OCI-LY1 (cell line): ENCODE measurements around the gene TMEM107.

Experiments
- H2AFZ ChIP-seq: fragments of 200-600 bp; sonication (generic), shearing (Covaris generic); 2 replicates; pipeline ENCODE4 v1.6.0; 2014; ENCODE audit warnings: antibody characterized with exemption, mild to moderate bottlenecking, low read length
- H3F3A ChIP-seq: fragments of 200-600 bp; sonication (generic), shearing (Covaris generic); 2 replicates; pipeline ENCODE4 v1.6.0; 2014; ENCODE audit warnings: mild to moderate bottlenecking, antibody characterized with exemption, low read length, moderate library complexity; ENCODE audit not compliant: insufficient read depth
- H3K27ac ChIP-seq: fragments of 200-600 bp; sonication (generic); 2 replicates; pipeline ENCODE4 v1.5.1; 2014; ENCODE audit warnings: low read length, mixed run types, mild to moderate bottlenecking, low read depth; ENCODE audit not compliant: poor library complexity, severe bottlenecking
- H3K27me3 ChIP-seq: fragments of 200-600 bp; sonication (generic); 2 replicates; pipeline ENCODE4 v1.6.0; 2014; ENCODE audit warnings: antibody characterized with exemption, mild to moderate bottlenecking, low read length, moderate library complexity; ENCODE audit not compliant: insufficient read depth
- H3K36me3 ChIP-seq: fragments of 200-600 bp; sonication (generic); 2 replicates; pipeline ENCODE4 v1.6.1; 2014; ENCODE audit warnings: mild to moderate bottlenecking, antibody characterized with exemption, low read length, moderate library complexity, mixed read lengths; ENCODE audit not compliant: insufficient read depth
- H3K4me1 ChIP-seq: fragments of 200-600 bp; sonication (generic); 2 replicates; pipeline ENCODE4 v1.5.1; 2014; ENCODE audit warnings: mild to moderate bottlenecking, low read length, moderate library complexity; ENCODE audit not compliant: insufficient read depth, severe bottlenecking
- H3K4me2 ChIP-seq: fragments of 200-600 bp; sonication (generic), shearing (Covaris generic); 2 replicates; pipeline ENCODE4 v1.6.1; 2014; ENCODE audit warnings: low read length
- H3K4me3 ChIP-seq: fragments of 200-600 bp; sonication (generic); 2 replicates; pipeline ENCODE4 v1.5.1; 2014; ENCODE audit warnings: low read length, low read depth, mild to moderate bottlenecking, mixed read lengths; ENCODE audit not compliant: poor library complexity, severe bottlenecking
- H3K79me2 ChIP-seq: fragments of 200-600 bp; shearing (Covaris generic); 2 replicates; pipeline ENCODE4 v1.6.1; 2016; ENCODE audit warnings: mixed run types, low read length, mixed read lengths; ENCODE audit not compliant: insufficient read depth
- H3K9ac ChIP-seq: fragments of 200-600 bp; sonication (generic), shearing (Covaris generic); 2 replicates; pipeline ENCODE4 v1.6.1; 2014; ENCODE audit warnings: mild to moderate bottlenecking, low read length, mixed read lengths
- H3K9me2 ChIP-seq: fragments of 200-600 bp; sonication (generic), shearing (Covaris generic); 2 replicates; pipeline ENCODE4 v1.6.1; 2014; ENCODE audit warnings: low read depth, mild to moderate bottlenecking, low read length, mixed read lengths
- H3K9me3 ChIP-seq: fragments of 200-600 bp; shearing (Covaris generic); 2 replicates; pipeline ENCODE4 v1.6.1; 2014; ENCODE audit warnings: low read length, mixed read lengths
- H4K20me1 ChIP-seq: fragments of 200-600 bp; sonication (generic), shearing (Covaris generic); 2 replicates; pipeline ENCODE4 v1.6.0; 2016; ENCODE audit warnings: mild to moderate bottlenecking, low read length; ENCODE audit not compliant: insufficient read depth
- CTCF ChIP-seq: fragments of 200-600 bp; sonication (generic), shearing (Covaris generic); IDR thresholded peaks from 2 replicates; pipeline ENCODE4 v1.5.1; 2017; ENCODE audit warnings: mild to moderate bottlenecking, antibody characterized with exemption, low read length, moderate library complexity, mixed read lengths
- EZH2 ChIP-seq: fragments of 200-600 bp; sonication (generic), shearing (Covaris generic); IDR thresholded peaks from 2 replicates; pipeline ENCODE4 v1.8.0; 2017; ENCODE audit warnings: borderline replicate concordance, mixed run types, mild to moderate bottlenecking, antibody characterized with exemption, low read length, moderate library complexity, mixed read lengths

Gene TMEM107

GRCh38 chr17:8138672-8139371 lies 37.4 kb downstream of the TMEM107 start:
- Histone ChIP-seq H4K20me1 (no peaks in the 10 kb centered on the region), H3F3A (no peaks in the 10 kb centered on the region), H3K4me3 (peak overlapping the region; percentile 75), H3K4me1 (peaks cover 6% of the 10 kb centered on the region), H3K9me3 (no peaks in the 10 kb centered on the region), H3K4me2 (peak overlapping the region; percentile 93), H3K36me3 (peaks cover 17% of the 10 kb centered on the region; the same call in 1 of the 2 replicates), H3K27ac (peak overlapping the region; percentile 90), H3K9ac (peak overlapping the region; percentile 77), H3K79me2 (no peaks in the 10 kb centered on the region), H2AFZ (no peak overlapping the region), H3K9me2 (no peaks in the 10 kb centered on the region), H3K27me3 (no peaks in the 10 kb centered on the region)
- peak; percentile 87 for TF ChIP-seq CTCF
- TF ChIP-seq EZH2 = no peak

- Histone ChIP-seq H2AFZ (no peak overlapping the region), H3F3A (no peaks in the 10 kb centered on the region), H3K4me2 (peak overlapping the region; percentile 93), H3K9me2 (no peaks in the 10 kb centered on the region), H3K27ac (no peak overlapping the region), H3K9me3 (no peaks in the 10 kb centered on the region), H3K4me3 (peak overlapping the region; percentile 75), H3K9ac (peak overlapping the region; percentile 38; the same call in 1 of the 2 replicates), H3K4me1 (peaks cover 6% of the 10 kb centered on the region), H3K27me3 (no peaks in the 10 kb centered on the region), H3K36me3 (peaks cover 17% of the 10 kb centered on the region; the same call in 1 of the 2 replicates), H3K79me2 (no peaks in the 10 kb centered on the region), H4K20me1 (no peaks in the 10 kb centered on the region)
- TF ChIP-seq EZH2 = no peak
- no peak for TF ChIP-seq CTCF
Measured at GRCh38 chr17:8138374-8138671, 37.9 kb downstream of the TMEM107 start.

GRCh38 chr17:8137645-8138373 lies 38.4 kb downstream of the TMEM107 start:
- Histone ChIP-seq H3K79me2 (no peaks in the 10 kb centered on the region), H2AFZ (no peak overlapping the region), H3K9me2 (no peaks in the 10 kb centered on the region), H3K36me3 (peaks cover 17% of the 10 kb centered on the region; the same call in 1 of the 2 replicates), H4K20me1 (no peaks in the 10 kb centered on the region), H3K27me3 (no peaks in the 10 kb centered on the region), H3K4me2 (peak overlapping the region; percentile 93), H3K9me3 (no peaks in the 10 kb centered on the region), H3K4me1 (peaks cover 6% of the 10 kb centered on the region), H3K9ac (peak overlapping the region; percentile 38; the same call in 1 of the 2 replicates), H3K27ac (no peak overlapping the region), H3F3A (no peaks in the 10 kb centered on the region), H3K4me3 (peak overlapping the region; percentile 75)
- TF ChIP-seq CTCF (no peak), EZH2 (no peak)
